Gastrocnemius medialis (tissue), 4 donors: Measurements from ENCODE around the gene PDE3B. TPM values are rescaled to one million over a fixed set of nuclear protein-coding genes. Genes with fewer than 3 reads are reported as not detected.
"Not testable (repeated sequence)": the region's sequence is repeated elsewhere in the genome, so short reads cannot be mapped to it uniquely, and the experiment has no call there.

Experiments used
- ATAC-seq, 2 donors: fragments of 150-250 bp; one replicate each; pipeline ENCODE4 v1.9.1; 2016
- DNase-seq, 2 donors: peaks; one replicate each; pipeline ENCODE4 v3.0.0-alpha.2; 2019
- H3K27ac ChIP-seq, 4 donors: fragments of 200-600 bp; sonication (generic); 1 replicate in 1 of 4; 2 replicates in 3 of 4; pipeline ENCODE4 v1.5.1; 2016 to 2018; ENCODE audit warnings: mild to moderate bottlenecking in 2 of 4, moderate library complexity in 1 of 4
- H3K27me3 ChIP-seq, 3 donors: fragments of 200-600 bp; sonication (generic) in 2 of 3; 1 replicate in 1 of 3; 2 replicates in 2 of 3; pipeline versions ENCODE4 v1.5.1 to v1.6.0; 2016 to 2019; ENCODE audit warnings: mild to moderate bottlenecking in 1 of 3, moderate library complexity in 1 of 3
- H3K36me3 ChIP-seq, 2 donors: fragments of 200-600 bp; sonication (generic) in 1 of 2; one replicate each; pipeline ENCODE4 v1.5.1; 2017 to 2018
- H3K4me1 ChIP-seq, 2 donors: fragments of 200-600 bp; sonication (generic) in 1 of 2; one replicate each; pipeline ENCODE4 v1.5.1; 2016 to 2017; ENCODE audit warnings: mild to moderate bottlenecking in 2 of 2
- H3K4me3 ChIP-seq, 4 donors: fragments of 200-600 bp; sonication (generic) in 3 of 4; 1 replicate in 1 of 4; 2 replicates in 3 of 4; pipeline ENCODE4 v1.5.1; 2016 to 2019; ENCODE audit warnings: mild to moderate bottlenecking in 2 of 4
- H3K9me3 ChIP-seq, 3 donors: fragments of 200-600 bp; sonication (generic) in 2 of 3; 1 replicate in 1 of 3; 2 replicates in 2 of 3; pipeline ENCODE4 v1.5.1; 2016 to 2019
- POLR2A ChIP-seq, 2 donors: fragments of 450-650 bp; IDR thresholded peaks; one replicate each; pipeline ENCODE4 v1.6.1; 2017; ENCODE audit warnings: antibody characterized with exemption in 2 of 2, mild to moderate bottlenecking in 2 of 2, moderate library complexity in 2 of 2
- in situ Hi-C, 4 donors: fragments of 200-750 bp; cut with MboI; loops; one replicate each; pipeline versions ENCODE4 v1.15.0 to v1.8.0; 2017; ENCODE audit warnings: low sequenced_read_pairs in 4 of 4
- intact Hi-C: fragments of 100-400 bp; cut with DNase I; formaldehyde crosslinking; loops from one replicate; pipeline ENCODE4 v1.15.1; 2023; ENCODE audit warnings: low total_unique reads
- total RNA-seq, 4 donors: library from RNA; depleted of rRNA; stranded (reverse); fragments of >200 nt; gene quantifications; one replicate each; pipeline versions ENCODE4 v1.1.0 to v1.2.3, GENCODE V29; 2016
- TF ChIP-seq, protein P1 (sequence below), 5 experiments: fragments of 450-650 bp in 3 of 5; fragments of 200-600 bp in 2 of 5; sonication (generic) in 2 of 5; IDR thresholded peaks in 4 of 5; conservative IDR thresholded peaks in 1 of 5; 1 replicate in 4 of 5; 2 replicates in 1 of 5; pipeline ENCODE4 v1.5.1; 2016 to 2019; ENCODE audit warnings: antibody characterized with exemption in 5 of 5, mild to moderate bottlenecking in 3 of 5, moderate library complexity in 3 of 5

PDE3B gene
- total RNA-seq, 4 donors from 2014 or later: 0.39 to 1.1 (median 0.76) TPM

GRCh38 chr11:14702760-14703159 is 59.2 kb downstream of the PDE3B start:
- Histone ChIP-seq H3K4me3 (no peak overlapping the region), H3K9me3 (no peaks in the 10 kb centered on the region), H3K4me1 (no peaks in the 10 kb centered on the region), H3K27ac (no peak overlapping the region), H3K27me3 (no peaks in the 10 kb centered on the region), H3K36me3 (no peaks in the 10 kb centered on the region)
- in situ Hi-C loops (no loop called here), intact Hi-C loops (no loop called here)
- DNase-seq: no peak
- no peak for TF ChIP-seq POLR2A (IDR thresholded peaks at IDR 0.05)
- TF ChIP-seq, protein P1, sequence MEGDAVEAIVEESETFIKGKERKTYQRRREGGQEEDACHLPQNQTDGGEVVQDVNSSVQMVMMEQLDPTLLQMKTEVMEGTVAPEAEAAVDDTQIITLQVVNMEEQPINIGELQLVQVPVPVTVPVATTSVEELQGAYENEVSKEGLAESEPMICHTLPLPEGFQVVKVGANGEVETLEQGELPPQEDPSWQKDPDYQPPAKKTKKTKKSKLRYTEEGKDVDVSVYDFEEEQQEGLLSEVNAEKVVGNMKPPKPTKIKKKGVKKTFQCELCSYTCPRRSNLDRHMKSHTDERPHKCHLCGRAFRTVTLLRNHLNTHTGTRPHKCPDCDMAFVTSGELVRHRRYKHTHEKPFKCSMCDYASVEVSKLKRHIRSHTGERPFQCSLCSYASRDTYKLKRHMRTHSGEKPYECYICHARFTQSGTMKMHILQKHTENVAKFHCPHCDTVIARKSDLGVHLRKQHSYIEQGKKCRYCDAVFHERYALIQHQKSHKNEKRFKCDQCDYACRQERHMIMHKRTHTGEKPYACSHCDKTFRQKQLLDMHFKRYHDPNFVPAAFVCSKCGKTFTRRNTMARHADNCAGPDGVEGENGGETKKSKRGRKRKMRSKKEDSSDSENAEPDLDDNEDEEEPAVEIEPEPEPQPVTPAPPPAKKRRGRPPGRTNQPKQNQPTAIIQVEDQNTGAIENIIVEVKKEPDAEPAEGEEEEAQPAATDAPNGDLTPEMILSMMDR (IDR thresholded peaks at IDR 0.05 in 4 of 5, conservative IDR thresholded peaks at IDR 0.05 in 1 of 5): no peak
- ATAC-seq: no peak

GRCh38 chr11:14703731-14704130 is 60.1 kb downstream of the PDE3B start:
- Histone ChIP-seq H3K27me3 (no peaks in the 10 kb centered on the region), H3K9me3 (no peaks in the 10 kb centered on the region), H3K27ac (no peak overlapping the region), H3K4me1 (no peaks in the 10 kb centered on the region), H3K36me3 (no peaks in the 10 kb centered on the region), H3K4me3 (no peak overlapping the region)
- ATAC-seq (no peak), DNase-seq (no peak)
- TF ChIP-seq, protein P1 (IDR thresholded peaks at IDR 0.05 in 4 of 5, conservative IDR thresholded peaks at IDR 0.05 in 1 of 5): no peak
- no peak for TF ChIP-seq POLR2A (IDR thresholded peaks at IDR 0.05)
- intact Hi-C loops: no loop called here
- in situ Hi-C loops: no loop called here

DNA sequence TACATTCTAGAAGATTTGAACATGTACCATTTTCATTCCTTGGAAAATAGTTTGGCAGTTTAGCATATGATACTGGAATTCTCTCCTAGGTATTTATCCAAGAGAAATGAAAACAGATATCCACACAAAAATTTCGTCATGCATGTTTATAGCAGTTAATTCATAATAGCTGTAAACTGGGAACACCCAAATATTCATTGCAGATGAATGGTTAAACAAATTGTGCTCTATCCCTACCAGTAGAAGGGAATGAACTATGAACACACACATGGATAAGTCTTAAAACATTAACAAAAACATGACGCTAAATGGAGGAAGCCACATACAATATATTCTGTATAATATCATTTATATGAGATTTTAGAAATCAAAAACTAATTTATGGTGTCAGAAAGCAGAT is 61.5 kb downstream of the PDE3B start:
- in situ Hi-C loops: no loop called here

DNA sequence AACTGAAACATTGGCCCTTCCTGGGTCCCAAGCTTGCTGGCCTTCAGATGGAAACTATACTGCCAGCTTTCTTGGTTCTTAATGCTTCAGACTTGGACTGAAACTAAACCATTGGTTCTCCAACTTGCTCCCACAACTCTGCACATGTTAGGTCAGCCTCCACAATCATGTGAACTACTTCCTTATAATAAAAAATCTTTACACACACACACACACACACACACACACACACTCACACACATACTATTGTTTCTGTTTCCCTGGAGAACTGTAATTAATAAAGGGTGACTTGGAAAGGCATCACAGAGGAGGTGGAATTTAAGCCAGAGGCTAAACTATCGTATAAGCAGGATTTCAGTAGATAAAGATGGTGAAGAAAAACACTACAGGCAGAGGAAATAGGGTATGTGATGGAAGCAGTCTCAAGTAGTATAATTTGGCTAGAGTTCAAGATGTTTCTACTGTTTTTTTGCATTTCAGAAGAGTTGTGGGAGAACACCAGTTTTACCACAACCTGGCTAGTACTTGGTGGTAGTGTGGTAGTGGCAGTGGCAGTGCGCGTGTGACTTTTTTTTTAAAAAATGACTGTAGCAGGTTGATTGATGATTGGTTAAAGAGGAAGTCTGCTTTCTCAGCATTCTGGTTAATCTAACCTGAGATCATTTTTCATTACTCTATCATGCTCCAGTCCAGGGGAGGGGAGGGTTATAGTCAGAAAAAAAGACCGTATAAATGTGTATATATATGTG is 70.1 kb downstream of the PDE3B start:
- Histone ChIP-seq H3K27me3 (no peaks in the 10 kb centered on the region), H3K4me3 (no peak overlapping the region), H3K9me3 (no peaks in the 10 kb centered on the region), H3K36me3 (no peaks in the 10 kb centered on the region), H3K27ac (no peak overlapping the region), H3K4me1 (no peaks in the 10 kb centered on the region)
- no peak for ATAC-seq
- no peak for TF ChIP-seq POLR2A (IDR thresholded peaks at IDR 0.05)
- TF ChIP-seq, protein P1 (IDR thresholded peaks at IDR 0.05 in 4 of 5, conservative IDR thresholded peaks at IDR 0.05 in 1 of 5): no peak
- in situ Hi-C loops: no loop called here
- intact Hi-C loops: no loop called here
- no peak for DNase-seq

More for the DNA sequence above, 61.5 kb downstream of the PDE3B start:
- no peaks in the 10 kb centered on the region for H3K27me3 ChIP-seq
- no peak overlapping the region for H3K4me3 ChIP-seq
- intact Hi-C loops: no loop called here
- no peaks in the 10 kb centered on the region for H3K4me1 ChIP-seq
- H3K36me3 ChIP-seq: no peaks in the 10 kb centered on the region
- no peak for TF ChIP-seq POLR2A (IDR thresholded peaks at IDR 0.05)
- TF ChIP-seq, protein P1 (IDR thresholded peaks at IDR 0.05 in 4 of 5, conservative IDR thresholded peaks at IDR 0.05 in 1 of 5): no peak
- ATAC-seq (no peak), DNase-seq (no peak)
- no peak overlapping the region for H3K27ac ChIP-seq
- H3K9me3 ChIP-seq: no peaks in the 10 kb centered on the region

DNA sequence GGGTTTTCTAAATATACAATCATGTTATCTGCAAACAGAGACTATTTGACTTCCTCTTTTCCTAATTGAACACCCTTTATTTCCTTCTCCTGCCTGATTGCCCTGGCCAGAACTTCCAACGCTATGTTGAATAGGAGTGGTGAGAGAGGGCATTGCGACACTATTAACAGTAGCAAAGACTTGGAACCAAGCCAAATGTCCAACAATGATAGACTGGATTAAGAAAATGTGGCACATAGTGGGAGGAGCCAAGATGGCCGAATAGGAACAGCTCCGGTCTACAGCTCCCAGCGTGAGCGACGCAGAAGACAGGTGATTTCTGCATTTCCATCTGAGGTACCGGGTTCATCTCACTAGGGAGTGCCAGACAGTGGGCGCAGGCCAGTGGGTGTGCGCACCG is 72.1 kb downstream of the PDE3B start:
- H3K27ac ChIP-seq, DNase-seq, H3K27me3 ChIP-seq, H3K4me3 ChIP-seq, H3K9me3 ChIP-seq, ATAC-seq, intact Hi-C loops, H3K36me3 ChIP-seq, in situ Hi-C loops, H3K4me1 ChIP-seq: not testable (repeated sequence)
